ENCODE data around the gene PCYT2. TPM values are rescaled to one million over a fixed set of nuclear protein-coding genes. Genes with fewer than 3 reads are reported as not detected.

PCYT2 gene
- total RNA-seq, 1 experiment from 2014 or later = 151 TPM

GRCh38 chr17:81932333-81932983 lies 21.3 kb upstream of the PCYT2 start:
- peaks cover 7% of the 10 kb centered on the region for H3K4me1 Mint-ChIP-seq (ENCODE audit: low read depth, unreplicated experiment)
- no peaks in the 10 kb centered on the region for H3K27me3 Mint-ChIP-seq (ENCODE audit: insufficient read depth, unreplicated experiment)
- H3K36me3 Mint-ChIP-seq (ENCODE audit: insufficient read depth, unreplicated experiment) = peaks cover 53% of the 10 kb centered on the region
- ChIA-PET CTCF (interaction anchor here (1.1 kb wide), 1 partner anchor 22 kb away, joined by 3 read pairs; no protein-coding TSS in a partner anchor), POLR2A (no interaction called here)
- TSS peak; percentile 19 for BruUV-seq (replicated peaks)
- no peaks in the 10 kb centered on the region for H3K27me3 ChIP-seq (replicated peaks; ENCODE audit: control insufficient read depth, insufficient read depth, low read length)
- DNase-seq = no peak
- peak overlapping the region; percentile 33 for H3K27ac Mint-ChIP-seq (ENCODE audit: unreplicated experiment)
- peaks cover 3% of the 10 kb centered on the region; the same call in 1 of the 2 replicates for H3K36me3 ChIP-seq (ENCODE audit: control insufficient read depth, insufficient read depth, low read length)
- H3K4me1 ChIP-seq = no peaks in the 10 kb centered on the region; the same call in 1 of the 2 replicates
- no peaks in the 10 kb centered on the region for H3K9me3 Mint-ChIP-seq (ENCODE audit: unreplicated experiment)
- no peak overlapping the region for H3K4me3 ChIP-seq (ENCODE audit: low read depth, low read length)
- intact Hi-C loops (cut with micrococcal nuclease; ENCODE audit: unreplicated experiment) = no loop called here
- no peaks in the 10 kb centered on the region for H3K9me3 ChIP-seq
- TF ChIP-seq CTCF (IDR thresholded peaks at IDR 0.05; ENCODE audit: insufficient read depth in 1 of 2, low read depth in 1 of 2, low read length in 1 of 2, severe bottlenecking in 1 of 2, unreplicated experiment in 1 of 2) = no peak
- H3K4me3 Mint-ChIP-seq (ENCODE audit: unreplicated experiment) = peak overlapping the region; percentile 35

GRCh38 chr17:81931557-81932332 lies 20.5 kb upstream of the PCYT2 start:
- Mint-ChIP-seq H3K4me3 (ENCODE audit: unreplicated experiment) (peak overlapping the region; percentile 31), H3K27me3 (ENCODE audit: insufficient read depth, unreplicated experiment) (no peaks in the 10 kb centered on the region), H3K4me1 (ENCODE audit: low read depth, unreplicated experiment) (peaks cover 7% of the 10 kb centered on the region), H3K27ac (ENCODE audit: unreplicated experiment) (peak overlapping the region; percentile 33), H3K9me3 (ENCODE audit: unreplicated experiment) (no peaks in the 10 kb centered on the region), H3K36me3 (ENCODE audit: insufficient read depth, unreplicated experiment) (peaks cover 48% of the 10 kb centered on the region)
- no peak for TF ChIP-seq CTCF (IDR thresholded peaks at IDR 0.05; ENCODE audit: insufficient read depth in 1 of 2, low read depth in 1 of 2, low read length in 1 of 2, severe bottlenecking in 1 of 2, unreplicated experiment in 1 of 2)
- BruUV-seq (replicated peaks) = no TSS peak
- DNase-seq = no peak
- Histone ChIP-seq H3K36me3 (ENCODE audit: control insufficient read depth, insufficient read depth, low read length) (peaks cover 3% of the 10 kb centered on the region; the same call in 1 of the 2 replicates), H3K27me3 (replicated peaks; ENCODE audit: control insufficient read depth, insufficient read depth, low read length) (no peaks in the 10 kb centered on the region), H3K9me3 (no peaks in the 10 kb centered on the region), H3K4me1 (no peaks in the 10 kb centered on the region; the same call in 1 of the 2 replicates), H3K4me3 (ENCODE audit: low read depth, low read length) (no peak overlapping the region)
- POLR2A ChIA-PET = no interaction called here
- intact Hi-C loops (cut with micrococcal nuclease; ENCODE audit: unreplicated experiment) = no loop called here
- CTCF ChIA-PET = no interaction called here

GRCh38 chr17:81931189-81931556 lies 20.0 kb upstream of the PCYT2 start:
- intact Hi-C loops (cut with micrococcal nuclease; ENCODE audit: unreplicated experiment) = no loop called here
- Histone ChIP-seq H3K9me3 (no peaks in the 10 kb centered on the region), H3K4me3 (ENCODE audit: low read depth, low read length) (no peak overlapping the region), H3K4me1 (peaks cover 2% of the 10 kb centered on the region), H3K27me3 (replicated peaks; ENCODE audit: control insufficient read depth, insufficient read depth, low read length) (no peaks in the 10 kb centered on the region), H3K36me3 (ENCODE audit: control insufficient read depth, insufficient read depth, low read length) (peaks cover 3% of the 10 kb centered on the region; the same call in 1 of the 2 replicates)
- peaks cover 48% of the 10 kb centered on the region for H3K36me3 Mint-ChIP-seq (ENCODE audit: insufficient read depth, unreplicated experiment)
- no peak for DNase-seq
- peaks cover 11% of the 10 kb centered on the region for H3K4me1 Mint-ChIP-seq (ENCODE audit: low read depth, unreplicated experiment)
- TF ChIP-seq CTCF (IDR thresholded peaks at IDR 0.05; ENCODE audit: insufficient read depth in 1 of 2, low read depth in 1 of 2, low read length in 1 of 2, severe bottlenecking in 1 of 2, unreplicated experiment in 1 of 2) = no peak
- H3K4me3 Mint-ChIP-seq (ENCODE audit: unreplicated experiment) = no peak overlapping the region
- no peaks in the 10 kb centered on the region for H3K9me3 Mint-ChIP-seq (ENCODE audit: unreplicated experiment)
- no TSS peak for BruUV-seq (replicated peaks)
- no peaks in the 10 kb centered on the region for H3K27me3 Mint-ChIP-seq (ENCODE audit: insufficient read depth, unreplicated experiment)
- ChIA-PET CTCF (interaction anchor here (0.6 kb wide), 2 partner anchors 28 to 199 kb away, joined by 3 to 5 read pairs; no protein-coding TSS in a partner anchor), POLR2A (no interaction called here)
- peak overlapping the region; percentile 33 for H3K27ac Mint-ChIP-seq (ENCODE audit: unreplicated experiment)

Data from Caco-2 (cell line).